ENCODE results near the gene BICDL2. TPM values are rescaled to one million over a fixed set of nuclear protein-coding genes. Genes with fewer than 3 reads are reported as not detected.

Gene BICDL2
- total and polyA plus RNA-seq, 9 of the 15 experiments (the other 6 are each of a cell fraction or from before 2014, with no cell fraction given) = 0.09 to 0.28 (median 0.09) TPM; not detected in 6

DNA sequence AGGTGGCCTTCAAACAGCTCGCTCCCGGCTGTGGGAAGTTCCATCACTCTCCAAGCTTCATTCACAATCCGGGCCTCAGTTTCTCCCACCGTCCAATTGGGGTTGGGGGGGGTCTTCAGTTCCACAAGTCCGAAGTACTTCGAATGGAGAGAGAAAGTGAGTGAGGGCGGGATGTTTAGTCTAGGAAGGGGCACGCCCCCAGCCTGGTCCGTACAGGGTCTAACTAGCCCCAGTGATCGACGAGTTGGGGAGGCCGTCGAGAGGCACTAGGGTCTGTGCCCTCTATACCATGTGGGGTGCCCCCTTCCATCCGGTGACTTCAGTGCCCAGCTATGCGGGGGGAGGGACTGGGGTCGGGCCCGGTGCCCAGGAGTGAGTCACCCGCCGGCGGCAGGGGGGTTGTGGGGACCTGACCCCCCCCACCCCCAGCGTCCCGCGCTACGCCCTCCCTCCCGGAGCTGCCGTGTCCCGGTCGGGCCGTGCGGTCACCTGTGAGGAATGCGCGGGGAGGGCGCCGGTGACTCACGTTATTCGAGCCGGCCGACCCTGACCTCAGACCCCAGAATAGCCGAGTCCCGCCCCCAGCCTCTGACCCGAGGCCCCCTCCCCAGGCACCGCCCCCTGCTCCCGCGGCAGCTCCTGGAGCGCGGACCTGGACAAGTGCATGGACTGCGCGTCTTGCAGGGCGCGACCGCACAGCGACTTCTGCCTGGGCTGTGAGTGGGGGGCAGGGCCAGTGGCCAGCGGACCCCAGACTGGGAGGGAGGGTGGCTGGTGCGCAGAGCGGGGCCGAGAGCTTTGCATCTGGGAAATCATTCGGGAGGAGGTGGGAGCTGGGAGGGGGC lies 15.9 kb downstream of the BICDL2 start (continued):
- TF ChIP-seq, protein P1, sequence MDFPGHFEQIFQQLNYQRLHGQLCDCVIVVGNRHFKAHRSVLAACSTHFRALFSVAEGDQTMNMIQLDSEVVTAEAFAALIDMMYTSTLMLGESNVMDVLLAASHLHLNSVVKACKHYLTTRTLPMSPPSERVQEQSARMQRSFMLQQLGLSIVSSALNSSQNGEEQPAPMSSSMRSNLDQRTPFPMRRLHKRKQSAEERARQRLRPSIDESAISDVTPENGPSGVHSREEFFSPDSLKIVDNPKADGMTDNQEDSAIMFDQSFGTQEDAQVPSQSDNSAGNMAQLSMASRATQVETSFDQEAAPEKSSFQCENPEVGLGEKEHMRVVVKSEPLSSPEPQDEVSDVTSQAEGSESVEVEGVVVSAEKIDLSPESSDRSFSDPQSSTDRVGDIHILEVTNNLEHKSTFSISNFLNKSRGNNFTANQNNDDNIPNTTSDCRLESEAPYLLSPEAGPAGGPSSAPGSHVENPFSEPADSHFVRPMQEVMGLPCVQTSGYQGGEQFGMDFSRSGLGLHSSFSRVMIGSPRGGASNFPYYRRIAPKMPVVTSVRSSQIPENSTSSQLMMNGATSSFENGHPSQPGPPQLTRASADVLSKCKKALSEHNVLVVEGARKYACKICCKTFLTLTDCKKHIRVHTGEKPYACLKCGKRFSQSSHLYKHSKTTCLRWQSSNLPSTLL (IDR thresholded peaks at IDR 0.05) = no peak
- TF ChIP-seq MCM3 (IDR thresholded peaks at IDR 0.05) (no peak), FOSL1 (tag; conservative IDR thresholded peaks at IDR 0.05) (peak; percentile 93), RAD51 (IDR thresholded peaks at IDR 0.05; ENCODE audit: borderline replicate concordance, low read depth) (0 out of 2 replicates have a peak, but pooled peaks have one; percentile 29), NFRKB (IDR thresholded peaks at IDR 0.05; ENCODE audit: low read depth) (no peak), ZNF778 (CRISPR knock-in tag; IDR thresholded peaks at IDR 0.05) (no peak), GATAD2A (IDR thresholded peaks at IDR 0.05) (no peak), TEAD2 (tag; IDR thresholded peaks at IDR 0.05) (no peak), KDM2B (CRISPR knock-in tag; IDR thresholded peaks at IDR 0.05) (no peak), RBM25 (IDR thresholded peaks at IDR 0.05; ENCODE audit: low read depth, low read length, severe bottlenecking) (no peak), FOXJ3 (CRISPR knock-in tag; IDR thresholded peaks at IDR 0.05) (no peak), TCF7L2 (IDR thresholded peaks at IDR 0.05; ENCODE audit: low read depth, low read length) (no peak), ZNF561 (CRISPR knock-in tag; conservative IDR thresholded peaks at IDR 0.05) (no peak), MBD2 (IDR thresholded peaks at IDR 0.05; ENCODE audit: borderline replicate concordance, low read depth) (no peak), ZNF134 (CRISPR knock-in tag; conservative IDR thresholded peaks at IDR 0.05) (no peak), ZC3H4 (CRISPR knock-in tag; IDR thresholded peaks at IDR 0.05; ENCODE audit: borderline replicate concordance) (peak; percentile 88)
- TF ChIP-seq, protein P2, sequence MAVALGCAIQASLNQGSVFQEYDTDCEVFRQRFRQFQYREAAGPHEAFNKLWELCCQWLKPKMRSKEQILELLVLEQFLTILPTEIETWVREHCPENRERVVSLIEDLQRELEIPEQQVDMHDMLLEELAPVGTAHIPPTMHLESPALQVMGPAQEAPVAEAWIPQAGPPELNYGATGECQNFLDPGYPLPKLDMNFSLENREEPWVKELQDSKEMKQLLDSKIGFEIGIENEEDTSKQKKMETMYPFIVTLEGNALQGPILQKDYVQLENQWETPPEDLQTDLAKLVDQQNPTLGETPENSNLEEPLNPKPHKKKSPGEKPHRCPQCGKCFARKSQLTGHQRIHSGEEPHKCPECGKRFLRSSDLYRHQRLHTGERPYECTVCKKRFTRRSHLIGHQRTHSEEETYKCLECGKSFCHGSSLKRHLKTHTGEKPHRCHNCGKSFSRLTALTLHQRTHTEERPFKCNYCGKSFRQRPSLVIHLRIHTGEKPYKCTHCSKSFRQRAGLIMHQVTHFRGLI (CRISPR knock-in tag; IDR thresholded peaks at IDR 0.05) = no peak
- TF ChIP-seq, protein P3, sequence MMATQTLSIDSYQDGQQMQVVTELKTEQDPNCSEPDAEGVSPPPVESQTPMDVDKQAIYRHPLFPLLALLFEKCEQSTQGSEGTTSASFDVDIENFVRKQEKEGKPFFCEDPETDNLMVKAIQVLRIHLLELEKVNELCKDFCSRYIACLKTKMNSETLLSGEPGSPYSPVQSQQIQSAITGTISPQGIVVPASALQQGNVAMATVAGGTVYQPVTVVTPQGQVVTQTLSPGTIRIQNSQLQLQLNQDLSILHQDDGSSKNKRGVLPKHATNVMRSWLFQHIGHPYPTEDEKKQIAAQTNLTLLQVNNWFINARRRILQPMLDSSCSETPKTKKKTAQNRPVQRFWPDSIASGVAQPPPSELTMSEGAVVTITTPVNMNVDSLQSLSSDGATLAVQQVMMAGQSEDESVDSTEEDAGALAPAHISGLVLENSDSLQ (IDR thresholded peaks at IDR 0.05) = no peak
- TF ChIP-seq, protein P4, sequence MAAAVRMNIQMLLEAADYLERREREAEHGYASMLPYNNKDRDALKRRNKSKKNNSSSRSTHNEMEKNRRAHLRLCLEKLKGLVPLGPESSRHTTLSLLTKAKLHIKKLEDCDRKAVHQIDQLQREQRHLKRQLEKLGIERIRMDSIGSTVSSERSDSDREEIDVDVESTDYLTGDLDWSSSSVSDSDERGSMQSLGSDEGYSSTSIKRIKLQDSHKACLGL (CRISPR knock-in tag; IDR thresholded peaks at IDR 0.05; ENCODE audit: borderline replicate concordance, poor library complexity, severe bottlenecking) = no peak
- TF ChIP-seq, protein P5, sequence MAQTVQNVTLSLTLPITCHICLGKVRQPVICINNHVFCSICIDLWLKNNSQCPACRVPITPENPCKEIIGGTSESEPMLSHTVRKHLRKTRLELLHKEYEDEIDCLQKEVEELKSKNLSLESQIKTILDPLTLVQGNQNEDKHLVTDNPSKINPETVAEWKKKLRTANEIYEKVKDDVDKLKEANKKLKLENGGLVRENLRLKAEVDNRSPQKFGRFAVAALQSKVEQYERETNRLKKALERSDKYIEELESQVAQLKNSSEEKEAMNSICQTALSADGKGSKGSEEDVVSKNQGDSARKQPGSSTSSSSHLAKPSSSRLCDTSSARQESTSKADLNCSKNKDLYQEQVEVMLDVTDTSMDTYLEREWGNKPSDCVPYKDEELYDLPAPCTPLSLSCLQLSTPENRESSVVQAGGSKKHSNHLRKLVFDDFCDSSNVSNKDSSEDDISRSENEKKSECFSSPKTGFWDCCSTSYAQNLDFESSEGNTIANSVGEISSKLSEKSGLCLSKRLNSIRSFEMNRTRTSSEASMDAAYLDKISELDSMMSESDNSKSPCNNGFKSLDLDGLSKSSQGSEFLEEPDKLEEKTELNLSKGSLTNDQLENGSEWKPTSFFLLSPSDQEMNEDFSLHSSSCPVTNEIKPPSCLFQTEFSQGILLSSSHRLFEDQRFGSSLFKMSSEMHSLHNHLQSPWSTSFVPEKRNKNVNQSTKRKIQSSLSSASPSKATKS (CRISPR knock-in tag; IDR thresholded peaks at IDR 0.05) = no peak

All from K562 (cell line).